Uterus (tissue), 4 donors: ENCODE measurements around the gene GSS. TPM values are rescaled to one million over a fixed set of nuclear protein-coding genes. Genes with fewer than 3 reads are reported as not detected.

ENCODE experiments used
- DNase-seq, 2 donors: peaks; one replicate each; pipeline ENCODE4 v3.0.0-alpha.2; 2019 to 2020
- H3K27ac ChIP-seq, 2 donors: fragments of 200-600 bp; sonication (generic); 1 replicate in 1 of 2; 2 replicates in 1 of 2; pipeline ENCODE4 v1.5.1; 2016 to 2018
- H3K27me3 ChIP-seq, 2 donors: fragments of 200-600 bp; sonication (generic); one replicate each; pipeline ENCODE4 v1.5.1; 2018 to 2019; ENCODE audit warnings: control low read depth in 1 of 2
- H3K36me3 ChIP-seq, 2 donors: fragments of 200-600 bp; sonication (generic); one replicate each; pipeline ENCODE4 v1.5.1; 2019; ENCODE audit warnings: control low read depth in 1 of 2
- H3K4me1 ChIP-seq, 2 donors: fragments of 200-600 bp; sonication (generic); one replicate each; pipeline ENCODE4 v1.5.1; 2018 to 2019; ENCODE audit warnings: control low read depth in 1 of 2
- H3K4me3 ChIP-seq, 2 donors: fragments of 200-600 bp; sonication (generic); 1 replicate in 1 of 2; 2 replicates in 1 of 2; pipeline ENCODE4 v1.5.1; 2018 to 2019; ENCODE audit warnings: mild to moderate bottlenecking in 1 of 2
- H3K9me3 ChIP-seq, 2 donors: fragments of 200-600 bp; sonication (generic); one replicate each; pipeline ENCODE4 v1.5.1; 2019; ENCODE audit warnings: control low read depth in 1 of 2
- POLR2A ChIP-seq, 2 donors: fragments of 450-650 bp; IDR thresholded peaks; one replicate each; pipeline ENCODE4 v1.6.1; 2016; ENCODE audit warnings: antibody characterized with exemption in 2 of 2, mild to moderate bottlenecking in 1 of 2, moderate library complexity in 1 of 2
- intact Hi-C: fragments of 100-400 bp; cut with DNase I; formaldehyde crosslinking; loops from one replicate; pipeline ENCODE4 v1.15.1; 2023; ENCODE audit warnings: low total_unique reads
- total RNA-seq, 4 donors: library from RNA; depleted of rRNA in 3 of 4; stranded (reverse); fragments of >200 nt in 3 of 4; gene quantifications; one replicate each; pipeline versions ENCODE4 v1.1.0 to v1.2.4, GENCODE V29; 2014 to 2023
- TF ChIP-seq, protein P1 (sequence below), 4 experiments: fragments of 200-600 bp in 2 of 4; fragments of 450-650 bp in 2 of 4; sonication (generic) in 2 of 4; IDR thresholded peaks; one replicate each; pipeline ENCODE4 v1.5.1; 2016 to 2019; ENCODE audit warnings: antibody characterized with exemption in 4 of 4, mild to moderate bottlenecking in 2 of 4, moderate library complexity in 1 of 4
- donor health status: DM: yes; HTN: yes; CAD: no.

GSS gene
- total RNA-seq, 4 donors from 2014 or later = 3.8 to 47.2 (median 16.5) TPM

GRCh38 chr20:34979366-34980153 is 24.0 kb upstream of the GSS start:
- TF ChIP-seq POLR2A (IDR thresholded peaks at IDR 0.05) = no peak
- TF ChIP-seq, protein P1, sequence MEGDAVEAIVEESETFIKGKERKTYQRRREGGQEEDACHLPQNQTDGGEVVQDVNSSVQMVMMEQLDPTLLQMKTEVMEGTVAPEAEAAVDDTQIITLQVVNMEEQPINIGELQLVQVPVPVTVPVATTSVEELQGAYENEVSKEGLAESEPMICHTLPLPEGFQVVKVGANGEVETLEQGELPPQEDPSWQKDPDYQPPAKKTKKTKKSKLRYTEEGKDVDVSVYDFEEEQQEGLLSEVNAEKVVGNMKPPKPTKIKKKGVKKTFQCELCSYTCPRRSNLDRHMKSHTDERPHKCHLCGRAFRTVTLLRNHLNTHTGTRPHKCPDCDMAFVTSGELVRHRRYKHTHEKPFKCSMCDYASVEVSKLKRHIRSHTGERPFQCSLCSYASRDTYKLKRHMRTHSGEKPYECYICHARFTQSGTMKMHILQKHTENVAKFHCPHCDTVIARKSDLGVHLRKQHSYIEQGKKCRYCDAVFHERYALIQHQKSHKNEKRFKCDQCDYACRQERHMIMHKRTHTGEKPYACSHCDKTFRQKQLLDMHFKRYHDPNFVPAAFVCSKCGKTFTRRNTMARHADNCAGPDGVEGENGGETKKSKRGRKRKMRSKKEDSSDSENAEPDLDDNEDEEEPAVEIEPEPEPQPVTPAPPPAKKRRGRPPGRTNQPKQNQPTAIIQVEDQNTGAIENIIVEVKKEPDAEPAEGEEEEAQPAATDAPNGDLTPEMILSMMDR (IDR thresholded peaks at IDR 0.05) = no peak
- H3K4me3 ChIP-seq = no peak overlapping the region
- no peaks in the 10 kb centered on the region for H3K36me3 ChIP-seq
- no peaks in the 10 kb centered on the region for H3K4me1 ChIP-seq
- DNase-seq = no peak
- no peaks in the 10 kb centered on the region for H3K9me3 ChIP-seq
- peaks cover 0 to 6% of the 10 kb centered on the region in 2 donors for H3K27me3 ChIP-seq
- intact Hi-C loops = no loop called here
- no peak overlapping the region for H3K27ac ChIP-seq

- Histone ChIP-seq H3K9me3 (no peaks in the 10 kb centered on the region), H3K27ac (no peak overlapping the region), H3K36me3 (no peaks in the 10 kb centered on the region), H3K27me3 (peaks cover 0 to 3% of the 10 kb centered on the region in 2 donors), H3K4me1 (no peaks in the 10 kb centered on the region), H3K4me3 (no peak overlapping the region)
- intact Hi-C loops = no loop called here
- DNase-seq = no peak
- TF ChIP-seq POLR2A (IDR thresholded peaks at IDR 0.05) = no peak
These were observed 22.6 kb upstream of the GSS start for GRCh38 chr20:34978092-34978744.

DNA sequence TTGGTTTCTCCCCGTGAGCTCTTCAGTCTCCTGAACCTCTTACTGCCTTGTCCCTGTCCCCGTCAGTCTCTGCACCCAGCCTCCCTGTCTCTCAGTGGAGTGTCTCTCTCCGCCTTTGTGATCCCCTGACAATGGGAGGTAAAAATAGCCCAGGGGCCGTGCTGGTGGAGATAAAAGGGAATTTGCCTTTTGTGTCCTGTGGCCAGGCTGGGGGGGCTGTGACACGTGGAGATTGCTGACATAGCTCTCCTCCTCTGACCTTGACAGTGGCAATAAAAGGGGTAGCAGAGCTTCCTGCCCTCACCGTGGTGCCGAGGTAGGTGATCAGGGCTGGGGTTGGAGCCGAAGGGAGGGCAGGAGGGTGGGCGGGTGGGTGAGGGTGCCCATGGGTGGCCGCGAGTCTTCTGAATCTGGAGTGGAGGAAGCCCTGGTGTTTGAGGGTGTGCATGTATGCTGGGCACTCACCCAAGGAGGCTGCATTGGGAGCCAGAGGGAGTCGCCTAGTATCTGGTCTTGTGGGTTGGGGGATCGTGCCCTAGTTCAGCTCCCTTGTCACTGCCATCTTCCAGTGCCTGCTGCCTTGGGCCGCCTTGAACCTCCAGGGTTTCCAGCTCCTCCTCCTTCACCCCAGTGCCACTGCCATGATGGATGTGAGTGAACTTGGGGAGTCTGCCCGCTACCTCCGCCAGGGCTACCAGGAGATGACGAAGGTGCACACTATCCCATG is 21.9 kb upstream of the GSS start:
- intact Hi-C loops = no loop called here
- no peaks in the 10 kb centered on the region for H3K9me3 ChIP-seq
- no peak overlapping the region for H3K4me3 ChIP-seq
- no peak overlapping the region for H3K27ac ChIP-seq
- H3K4me1 ChIP-seq = no peaks in the 10 kb centered on the region
- H3K36me3 ChIP-seq = no peaks in the 10 kb centered on the region
- no peaks in the 10 kb centered on the region for H3K27me3 ChIP-seq
- no peak for DNase-seq
- TF ChIP-seq, protein P1 (IDR thresholded peaks at IDR 0.05) = no peak
- no peak for TF ChIP-seq POLR2A (IDR thresholded peaks at IDR 0.05)

GRCh38 chr20:34976286-34976685 is 20.7 kb upstream of the GSS start:
- TF ChIP-seq, protein P1 (IDR thresholded peaks at IDR 0.05) = no peak
- TF ChIP-seq POLR2A (IDR thresholded peaks at IDR 0.05) = no peak
- no peaks in the 10 kb centered on the region for H3K36me3 ChIP-seq
- no peaks in the 10 kb centered on the region for H3K27me3 ChIP-seq
- H3K4me3 ChIP-seq = no peak overlapping the region
- no peak for DNase-seq
- H3K4me1 ChIP-seq = no peaks in the 10 kb centered on the region
- intact Hi-C loops = no loop called here
- no peaks in the 10 kb centered on the region for H3K9me3 ChIP-seq
- no peak overlapping the region for H3K27ac ChIP-seq

DNA sequence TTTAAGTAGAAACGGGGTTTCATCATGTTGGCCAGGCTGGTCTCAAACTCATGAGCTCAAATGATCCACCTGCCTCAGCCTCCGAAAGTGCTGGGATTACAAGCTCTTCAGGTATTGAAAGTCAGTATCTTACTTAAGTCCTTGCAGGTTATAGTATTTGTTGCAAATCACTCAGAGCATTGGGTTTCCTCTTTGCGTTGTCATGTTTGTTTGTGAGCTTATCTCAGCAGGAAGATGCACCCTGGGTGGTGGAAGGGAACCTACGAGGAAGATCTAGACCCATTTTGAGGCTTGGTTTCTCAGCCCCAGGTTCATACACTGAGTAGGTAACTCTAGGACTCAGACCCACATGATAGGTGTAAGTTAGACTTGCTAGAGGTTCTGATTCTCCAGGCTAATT is 18.6 kb upstream of the GSS start:
- H3K9me3 ChIP-seq = no peaks in the 10 kb centered on the region
- no peaks in the 10 kb centered on the region for H3K27me3 ChIP-seq
- intact Hi-C loops = no loop called here
- H3K27ac ChIP-seq = no peak overlapping the region
- no peaks in the 10 kb centered on the region for H3K36me3 ChIP-seq
- TF ChIP-seq POLR2A (IDR thresholded peaks at IDR 0.05) = no peak
- TF ChIP-seq, protein P1 (IDR thresholded peaks at IDR 0.05) = no peak
- H3K4me1 ChIP-seq = no peaks in the 10 kb centered on the region
- H3K4me3 ChIP-seq = no peak overlapping the region
- no peak for DNase-seq
